GM23338 (cell line): ENCODE results near the gene CEP78. TPM values are rescaled to one million over a fixed set of nuclear protein-coding genes. Genes with fewer than 3 reads are reported as not detected.

Experiments used
- ATAC-seq: fragments of 200-7000 bp; cut with Tn5 transposase; 3 replicates; pipeline ENCODE4 v1.9.1; 2020
- DNase-seq: peaks from one replicate; pipeline ENCODE4 v3.0.0-alpha.2; 2015; ENCODE audit warnings: low spot score
- H2AFZ ChIP-seq: fragments of 200-600 bp; sonication (generic); 2 replicates; pipeline ENCODE4 v1.8.0; 2016; ENCODE audit warnings: antibody characterized with exemption, mild to moderate bottlenecking, moderate library complexity
- H3F3A ChIP-seq: fragments of 200-600 bp; sonication (generic); replicated peaks from 2 replicates; pipeline ENCODE4 v1.8.0; 2017; ENCODE audit warnings: antibody characterized with exemption, mixed run types, low read depth
- H3K27ac ChIP-seq: fragments of 200-600 bp; sonication (generic); 2 replicates; pipeline ENCODE4 v1.6.1; 2016; ENCODE audit warnings: low read depth
- H3K27me3 ChIP-seq: fragments of 200-600 bp; sonication (generic); 2 replicates; pipeline ENCODE4 v1.8.0; 2016; ENCODE audit warnings: mild to moderate bottlenecking, mixed run types, moderate library complexity; ENCODE audit not compliant: insufficient read depth
- H3K36me3 ChIP-seq: fragments of 200-600 bp; sonication (generic); 2 replicates; pipeline ENCODE4 v1.8.0; 2016; ENCODE audit warnings: mild to moderate bottlenecking; ENCODE audit not compliant: insufficient read depth
- H3K4me1 ChIP-seq: fragments of 200-600 bp; sonication (generic); 2 replicates; pipeline ENCODE4 v1.8.0; 2016; ENCODE audit warnings: mild to moderate bottlenecking, moderate library complexity; ENCODE audit not compliant: insufficient read depth
- H3K4me2 ChIP-seq: fragments of 200-600 bp; sonication (generic); 2 replicates; pipeline ENCODE4 v1.7.1; 2017; ENCODE audit warnings: mixed run types
- H3K4me3 ChIP-seq: fragments of 200-600 bp; sonication (generic); 2 replicates; pipeline ENCODE4 v1.6.1; 2016; ENCODE audit warnings: mixed run types
- H3K79me2 ChIP-seq: fragments of 200-600 bp; sonication (generic); replicated peaks from 2 replicates; pipeline ENCODE4 v1.8.0; 2017; ENCODE audit warnings: mild to moderate bottlenecking; ENCODE audit not compliant: insufficient read depth
- H3K9me2 ChIP-seq: fragments of 200-600 bp; sonication (generic); 2 replicates; pipeline ENCODE4 v1.8.0; 2017; ENCODE audit not compliant: insufficient read depth
- H4K20me1 ChIP-seq: fragments of 200-600 bp; sonication (generic); replicated peaks from 2 replicates; pipeline ENCODE4 v1.8.0; 2017; ENCODE audit warnings: mild to moderate bottlenecking; ENCODE audit not compliant: insufficient read depth
- H3K27ac Mint-ChIP-seq: 2 replicates; pipeline ENCODE4 v1.8.0; 2020; ENCODE audit warnings: inconsistent platforms, mild to moderate bottlenecking, moderate library complexity, mixed read lengths
- H3K27me3 Mint-ChIP-seq: 3 replicates; pipeline ENCODE4 v1.8.0; 2022; ENCODE audit warnings: low read depth, mild to moderate bottlenecking, moderate library complexity, mixed read lengths, inconsistent platforms; ENCODE audit not compliant: insufficient read depth, poor library complexity
- H3K36me3 Mint-ChIP-seq: 3 replicates; pipeline ENCODE4 v1.8.0; 2021; ENCODE audit warnings: low read depth, mild to moderate bottlenecking, inconsistent platforms, moderate library complexity, mixed read lengths
- H3K4me1 Mint-ChIP-seq: 3 replicates; pipeline ENCODE4 v1.8.0; 2020; ENCODE audit warnings: mild to moderate bottlenecking, inconsistent platforms, mixed read lengths
- H3K4me3 Mint-ChIP-seq: 3 replicates; pipeline ENCODE4 v1.8.0; 2021; ENCODE audit warnings: moderate library complexity, mild to moderate bottlenecking, inconsistent platforms, mixed read lengths
- H3K9me3 Mint-ChIP-seq: 3 replicates; pipeline ENCODE4 v1.8.0; 2020; ENCODE audit warnings: moderate library complexity, mild to moderate bottlenecking, inconsistent platforms, mixed read lengths
- CREB1 ChIP-seq: fragments of 250-450 bp; sonication (Bioruptor Pico); IDR thresholded peaks from 2 replicates; pipeline ENCODE4 v1.5.0; 2020; ENCODE audit warnings: low read depth, mild to moderate bottlenecking, moderate library complexity
- CTCF ChIP-seq, 2 experiments: fragments of 200-600 bp in 1 of 2; sonication (generic) in 1 of 2; conservative IDR thresholded peaks; 2 replicates each; pipeline versions ENCODE4 v1.5.1 to v1.6.1; 2016 to 2017; ENCODE audit warnings: antibody characterized with exemption in 2 of 2, low read depth in 2 of 2, mild to moderate bottlenecking in 2 of 2, moderate library complexity in 1 of 2
- EZH2 ChIP-seq: fragments of 200-600 bp; sonication (generic); IDR thresholded peaks from one replicate; pipeline ENCODE4 v1.8.0; 2017; ENCODE audit warnings: antibody characterized with exemption, mild to moderate bottlenecking, low read depth; ENCODE audit not compliant: unreplicated experiment
- EZH2phosphoT487 ChIP-seq: fragments of 200-600 bp; sonication (generic); IDR thresholded peaks from one replicate; pipeline ENCODE4 v1.8.1; 2018; ENCODE audit warnings: antibody characterized with exemption; ENCODE audit not compliant: unreplicated experiment
- NANOG ChIP-seq: IDR thresholded peaks from 2 replicates; pipeline ENCODE4 v1.6.1; 2016; ENCODE audit warnings: antibody characterized with exemption, borderline replicate concordance
- POLR2AphosphoS5 ChIP-seq: IDR thresholded peaks from 2 replicates; pipeline ENCODE4 v1.6.1; 2016; ENCODE audit warnings: antibody characterized with exemption, low read depth
- ZNF114 ChIP-seq: fragments of 250-450 bp; sonication (Bioruptor Pico); IDR thresholded peaks from 2 replicates; pipeline ENCODE4 v1.5.0; 2020; ENCODE audit warnings: mild to moderate bottlenecking, moderate library complexity
- ZNF462 ChIP-seq: fragments of 250-450 bp; sonication (Bioruptor Pico); IDR thresholded peaks from 2 replicates; pipeline ENCODE4 v1.5.0; 2020; ENCODE audit warnings: mild to moderate bottlenecking, moderate library complexity
- polyA plus RNA-seq: library from polyadenylated mRNA; unstranded; fragments of >200 nt; fragmentation: Nextera tagmentation; extraction: Ambion mirVana; gene quantifications from 2 replicates; pipeline ENCODE4 v1.2.1, GENCODE V29; 2016
- total RNA-seq: library from RNA; depleted of rRNA; stranded (reverse); fragments of >200 nt; shearing (Covaris generic); gene quantifications from 2 replicates; pipeline ENCODE4 v1.2.3, GENCODE V29; 2014
- TF ChIP-seq, protein P1 (sequence below): IDR thresholded peaks from 2 replicates; pipeline ENCODE4 v1.6.1; 2016; ENCODE audit warnings: antibody characterized with exemption
- TF ChIP-seq, protein P2 (sequence below): IDR thresholded peaks from one replicate; pipeline ENCODE4 v1.6.1; 2018; ENCODE audit warnings: antibody characterized with exemption; ENCODE audit not compliant: unreplicated experiment

Gene CEP78
- total and polyA plus RNA-seq, 2 experiments from 2014 or later: 19.9 to 48.3 TPM

DNA sequence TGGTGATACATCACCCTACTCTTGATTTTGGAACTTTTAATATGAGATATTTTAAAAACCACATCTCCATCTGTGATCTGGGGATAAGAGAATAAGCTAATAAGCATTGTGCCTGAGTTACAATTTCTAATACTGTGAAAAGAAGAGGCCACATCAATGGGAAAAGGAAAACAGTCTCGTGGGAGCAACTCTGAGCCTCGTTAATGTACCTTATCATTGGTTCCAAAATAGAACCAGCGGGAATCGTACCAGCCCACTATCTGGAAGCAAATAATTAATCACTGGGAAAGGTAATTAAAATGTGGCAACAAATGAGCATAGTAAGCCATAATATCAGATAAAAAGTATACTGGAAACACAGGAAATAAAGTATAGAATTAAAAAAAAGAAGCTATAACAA lies 28.0 kb upstream of the CEP78 start:
- H3K4me1 ChIP-seq: peaks cover 2% of the 10 kb centered on the region
- H3F3A ChIP-seq: no peaks in the 10 kb centered on the region
- no peak overlapping the region for H3K27ac ChIP-seq
- Mint-ChIP-seq H3K4me3 (no peak overlapping the region), H3K27ac (no peak overlapping the region), H3K4me1 (peaks cover 2% of the 10 kb centered on the region; the same call in 2 of the 3 replicates), H3K36me3 (no peaks in the 10 kb centered on the region), H3K27me3 (no peaks in the 10 kb centered on the region), H3K9me3 (no peaks in the 10 kb centered on the region; the same call in 2 of the 3 replicates)
- H3K36me3 ChIP-seq: no peaks in the 10 kb centered on the region
- H3K4me3 ChIP-seq: no peak overlapping the region
- TF ChIP-seq, protein P1, sequence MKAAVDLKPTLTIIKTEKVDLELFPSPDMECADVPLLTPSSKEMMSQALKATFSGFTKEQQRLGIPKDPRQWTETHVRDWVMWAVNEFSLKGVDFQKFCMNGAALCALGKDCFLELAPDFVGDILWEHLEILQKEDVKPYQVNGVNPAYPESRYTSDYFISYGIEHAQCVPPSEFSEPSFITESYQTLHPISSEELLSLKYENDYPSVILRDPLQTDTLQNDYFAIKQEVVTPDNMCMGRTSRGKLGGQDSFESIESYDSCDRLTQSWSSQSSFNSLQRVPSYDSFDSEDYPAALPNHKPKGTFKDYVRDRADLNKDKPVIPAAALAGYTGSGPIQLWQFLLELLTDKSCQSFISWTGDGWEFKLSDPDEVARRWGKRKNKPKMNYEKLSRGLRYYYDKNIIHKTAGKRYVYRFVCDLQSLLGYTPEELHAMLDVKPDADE: no peak
- TF ChIP-seq POLR2AphosphoS5: no peak
- no peaks in the 10 kb centered on the region for H3K27me3 ChIP-seq
- DNase-seq: no peak
- no peak overlapping the region for H2AFZ ChIP-seq
- H4K20me1 ChIP-seq: no peaks in the 10 kb centered on the region
- no peak for ATAC-seq
- no peak overlapping the region for H3K4me2 ChIP-seq
- H3K79me2 ChIP-seq: no peaks in the 10 kb centered on the region
- 0 out of 2 replicates have a peak, but pooled peaks cover 5% of the 10 kb centered on the region for H3K9me2 ChIP-seq

DNA sequence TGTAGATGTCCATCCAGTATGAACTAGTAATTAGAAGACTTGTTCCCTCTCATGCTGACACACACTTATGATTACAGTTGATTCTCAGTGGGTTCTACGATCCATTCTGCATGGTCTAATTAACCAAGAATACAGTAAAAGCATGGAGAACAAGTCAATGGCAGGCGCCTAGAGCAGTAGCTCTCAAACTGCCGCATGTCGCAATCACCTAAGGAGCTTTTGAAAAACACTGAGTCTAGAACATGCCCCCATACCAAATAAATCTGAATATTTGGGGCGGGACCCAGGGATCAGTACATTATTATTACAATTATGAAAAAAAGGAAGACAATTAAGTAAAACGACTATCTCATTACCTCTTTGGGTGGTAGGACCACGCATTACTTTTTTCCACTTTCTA lies 26.7 kb upstream of the CEP78 start:
- Mint-ChIP-seq H3K4me1 (no peaks in the 10 kb centered on the region; the same call in 2 of the 3 replicates), H3K9me3 (no peaks in the 10 kb centered on the region; the same call in 2 of the 3 replicates), H3K27ac (no peak overlapping the region), H3K4me3 (no peak overlapping the region), H3K27me3 (no peaks in the 10 kb centered on the region), H3K36me3 (no peaks in the 10 kb centered on the region)
- Histone ChIP-seq H3K27me3 (no peaks in the 10 kb centered on the region), H3F3A (no peaks in the 10 kb centered on the region), H3K9me2 (0 out of 2 replicates have a peak, but pooled peaks cover 5% of the 10 kb centered on the region), H3K36me3 (no peaks in the 10 kb centered on the region), H3K79me2 (no peaks in the 10 kb centered on the region), H3K4me2 (no peak overlapping the region), H2AFZ (no peak overlapping the region), H3K4me1 (no peaks in the 10 kb centered on the region), H3K4me3 (no peak overlapping the region), H4K20me1 (no peaks in the 10 kb centered on the region), H3K27ac (no peak overlapping the region)
- ATAC-seq: no peak
- DNase-seq: no peak
- no peak for TF ChIP-seq POLR2AphosphoS5
- no peak for TF ChIP-seq CREB1
- TF ChIP-seq EZH2: no peak
- no peak for TF ChIP-seq NANOG
- TF ChIP-seq CTCF (conservative IDR thresholded peaks at IDR 0.05; ENCODE audit: low read depth in 2 of 2): no peak
- no peak for TF ChIP-seq EZH2phosphoT487
- TF ChIP-seq, protein P2, sequence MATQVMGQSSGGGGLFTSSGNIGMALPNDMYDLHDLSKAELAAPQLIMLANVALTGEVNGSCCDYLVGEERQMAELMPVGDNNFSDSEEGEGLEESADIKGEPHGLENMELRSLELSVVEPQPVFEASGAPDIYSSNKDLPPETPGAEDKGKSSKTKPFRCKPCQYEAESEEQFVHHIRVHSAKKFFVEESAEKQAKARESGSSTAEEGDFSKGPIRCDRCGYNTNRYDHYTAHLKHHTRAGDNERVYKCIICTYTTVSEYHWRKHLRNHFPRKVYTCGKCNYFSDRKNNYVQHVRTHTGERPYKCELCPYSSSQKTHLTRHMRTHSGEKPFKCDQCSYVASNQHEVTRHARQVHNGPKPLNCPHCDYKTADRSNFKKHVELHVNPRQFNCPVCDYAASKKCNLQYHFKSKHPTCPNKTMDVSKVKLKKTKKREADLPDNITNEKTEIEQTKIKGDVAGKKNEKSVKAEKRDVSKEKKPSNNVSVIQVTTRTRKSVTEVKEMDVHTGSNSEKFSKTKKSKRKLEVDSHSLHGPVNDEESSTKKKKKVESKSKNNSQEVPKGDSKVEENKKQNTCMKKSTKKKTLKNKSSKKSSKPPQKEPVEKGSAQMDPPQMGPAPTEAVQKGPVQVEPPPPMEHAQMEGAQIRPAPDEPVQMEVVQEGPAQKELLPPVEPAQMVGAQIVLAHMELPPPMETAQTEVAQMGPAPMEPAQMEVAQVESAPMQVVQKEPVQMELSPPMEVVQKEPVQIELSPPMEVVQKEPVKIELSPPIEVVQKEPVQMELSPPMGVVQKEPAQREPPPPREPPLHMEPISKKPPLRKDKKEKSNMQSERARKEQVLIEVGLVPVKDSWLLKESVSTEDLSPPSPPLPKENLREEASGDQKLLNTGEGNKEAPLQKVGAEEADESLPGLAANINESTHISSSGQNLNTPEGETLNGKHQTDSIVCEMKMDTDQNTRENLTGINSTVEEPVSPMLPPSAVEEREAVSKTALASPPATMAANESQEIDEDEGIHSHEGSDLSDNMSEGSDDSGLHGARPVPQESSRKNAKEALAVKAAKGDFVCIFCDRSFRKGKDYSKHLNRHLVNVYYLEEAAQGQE: no peak
- TF ChIP-seq ZNF114 (CRISPR knock-in tag): no peak
- no peak for TF ChIP-seq ZNF462 (CRISPR knock-in tag)
